Right renal cortex interstitium (tissue), 3 donors: Measurements from ENCODE around the gene TEKT5. TPM values are rescaled to one million over a fixed set of nuclear protein-coding genes. Genes with fewer than 3 reads are reported as not detected.
"Not testable (repeated sequence)": the region's sequence is repeated elsewhere in the genome, so short reads cannot be mapped to it uniquely, and the experiment has no call there.

ENCODE experiments used
- DNase-seq, 3 donors: peaks; one replicate each; pipeline ENCODE4 v3.0.0-alpha.2; 2013; ENCODE audit warnings: low read depth in 3 of 3, low spot score in 2 of 3
- polyA plus RNA-seq, 3 donors: library from polyadenylated mRNA; unstranded; fragments of 120-200 nt; gene quantifications; one replicate each; pipeline ENCODE4 v1.2.1, GENCODE V29; 2013; ENCODE audit not compliant: insufficient read length in 3 of 3

TEKT5 gene
- polyA plus RNA-seq, 3 donors: 0.10 to 0.24 (median 0.22) TPM

DNA sequence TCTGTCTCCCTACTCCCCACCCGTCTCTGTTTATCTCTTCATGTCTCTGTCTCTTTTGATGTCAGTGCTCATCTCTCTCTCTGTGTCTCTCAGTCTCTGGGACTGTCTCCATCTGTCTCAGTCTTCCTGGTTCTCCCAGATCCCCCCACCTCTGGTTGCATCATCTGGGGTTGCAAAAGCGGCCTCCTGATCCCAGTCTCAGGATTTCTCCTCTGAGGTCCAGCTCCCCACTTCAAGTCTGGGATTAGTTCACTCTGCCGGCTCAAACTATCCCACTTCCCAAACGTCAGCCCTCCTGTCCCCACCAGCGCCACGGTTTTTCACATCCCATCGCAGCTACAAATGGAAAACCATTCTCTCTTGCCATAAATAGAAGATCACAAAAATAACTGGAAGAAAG lies 9.0 kb downstream of the TEKT5 start:
- DNase-seq: no peak

DNA sequence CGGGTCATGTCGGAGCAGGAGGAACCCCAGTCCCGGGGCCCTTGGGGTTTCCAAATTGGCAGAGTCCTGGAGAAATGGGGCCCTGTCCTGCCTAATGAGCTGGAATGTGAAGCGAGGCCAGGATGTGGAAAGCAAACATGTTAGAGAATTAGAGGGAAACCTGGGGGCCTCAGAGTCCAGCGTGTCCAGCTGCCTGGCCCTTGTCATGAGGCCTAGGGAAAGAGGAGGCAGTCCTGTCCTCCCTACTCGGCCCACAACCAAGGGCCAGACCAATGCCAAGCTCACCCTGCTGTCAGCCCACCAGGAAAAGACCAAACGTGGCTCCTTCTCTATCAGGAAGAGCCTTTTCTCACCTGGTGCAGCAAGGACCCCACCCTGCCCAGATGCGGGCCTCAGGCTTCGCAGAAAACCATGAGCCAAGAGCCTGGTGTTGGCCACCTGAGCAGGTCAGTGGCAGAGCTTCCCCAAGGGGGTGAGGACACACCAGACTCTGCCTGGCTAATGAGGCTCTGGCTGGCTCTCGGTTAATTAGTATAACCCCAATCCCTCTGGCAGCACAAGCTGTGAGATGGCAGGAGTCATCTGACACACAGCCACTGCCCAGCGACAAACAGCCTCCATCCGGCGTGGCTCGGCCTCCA lies 10.1 kb downstream of the TEKT5 start:
- DNase-seq: no peak

DNA sequence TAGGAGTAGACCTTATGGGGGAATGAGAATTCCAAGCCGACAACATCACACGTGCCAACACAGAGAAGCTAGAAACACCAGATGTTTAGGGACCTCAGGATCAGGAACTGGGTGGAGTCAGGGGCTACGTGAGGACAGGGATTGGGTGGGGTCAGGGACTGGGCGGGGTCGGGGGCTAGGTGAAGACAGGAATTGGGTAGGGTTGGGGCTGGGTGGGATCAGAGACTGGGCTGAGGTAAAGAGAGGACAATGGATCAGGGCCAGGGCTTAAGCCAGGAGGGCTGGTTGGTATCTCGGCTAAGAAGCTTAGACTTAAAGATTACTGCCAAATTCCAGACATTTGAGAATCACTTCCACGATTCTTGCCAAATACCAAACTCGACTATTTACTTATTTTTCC lies 11.6 kb downstream of the TEKT5 start:
- DNase-seq: no peak

DNA sequence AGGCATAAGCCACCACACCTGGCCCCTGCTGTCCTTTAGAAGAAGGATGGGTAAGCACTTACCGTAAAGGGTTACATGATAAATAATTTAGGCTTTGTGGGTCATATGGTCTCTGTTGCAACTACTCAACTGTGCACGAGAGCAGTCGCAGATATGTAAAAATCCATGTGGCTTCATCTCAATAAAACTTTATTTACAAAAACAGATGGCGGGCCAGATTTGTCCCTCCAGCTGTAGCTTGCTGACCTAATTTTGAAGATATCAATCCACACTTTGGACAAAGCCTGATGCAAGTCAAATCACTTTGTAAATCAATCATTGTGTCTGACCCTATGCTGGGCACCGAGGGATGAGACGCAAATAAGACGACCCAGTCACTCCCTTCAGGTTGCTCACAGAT lies 12.1 kb downstream of the TEKT5 start:
- no peak for DNase-seq

DNA sequence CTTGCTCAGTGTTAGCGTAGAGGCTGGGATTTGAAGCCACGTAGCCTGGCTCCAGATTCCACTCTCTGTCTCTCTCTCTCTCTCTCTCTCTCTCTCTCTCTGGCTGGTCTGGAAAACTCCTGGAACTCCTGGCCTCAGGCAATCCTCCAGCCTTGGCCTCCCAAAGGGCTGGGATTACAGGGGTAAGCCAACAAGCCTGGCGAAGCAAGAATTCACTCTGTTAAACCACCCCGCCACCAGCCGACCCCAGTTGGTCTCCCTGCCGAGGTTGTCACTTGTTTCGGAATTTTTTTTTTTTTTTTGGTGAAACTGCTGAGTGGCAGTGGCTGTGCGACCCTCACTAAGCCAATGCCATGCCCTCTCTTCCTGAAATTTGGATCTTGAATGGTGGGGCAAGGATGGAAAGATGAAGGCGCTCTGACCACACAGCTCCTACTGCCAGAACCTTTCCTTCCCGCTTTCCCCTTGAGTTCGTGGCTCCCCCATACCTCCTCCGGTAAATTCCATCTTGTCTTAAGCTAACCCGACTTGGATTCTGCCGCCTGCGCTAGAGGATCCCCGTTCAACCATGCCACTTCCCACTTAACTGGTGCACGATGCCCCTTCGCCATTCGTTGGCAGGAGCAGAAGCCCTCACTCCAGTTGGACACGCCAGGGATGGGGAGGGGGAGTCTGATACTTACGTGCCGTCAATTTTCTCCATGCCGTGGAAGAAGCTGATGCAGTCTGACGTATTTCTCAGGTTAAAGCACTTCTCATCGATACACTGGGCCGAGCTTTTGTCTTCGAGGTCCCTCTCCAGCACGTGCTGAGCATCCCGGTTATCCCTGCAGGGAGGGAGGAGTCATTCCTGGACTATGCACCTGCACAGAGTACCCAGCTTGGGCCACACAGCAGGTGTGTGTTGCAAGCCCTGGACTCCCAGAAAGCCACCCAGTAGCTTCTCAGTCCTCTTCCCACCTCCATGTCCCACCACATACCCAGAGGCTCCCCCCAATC lies 13.1 kb downstream of the TEKT5 start:
- no peak for DNase-seq

DNA sequence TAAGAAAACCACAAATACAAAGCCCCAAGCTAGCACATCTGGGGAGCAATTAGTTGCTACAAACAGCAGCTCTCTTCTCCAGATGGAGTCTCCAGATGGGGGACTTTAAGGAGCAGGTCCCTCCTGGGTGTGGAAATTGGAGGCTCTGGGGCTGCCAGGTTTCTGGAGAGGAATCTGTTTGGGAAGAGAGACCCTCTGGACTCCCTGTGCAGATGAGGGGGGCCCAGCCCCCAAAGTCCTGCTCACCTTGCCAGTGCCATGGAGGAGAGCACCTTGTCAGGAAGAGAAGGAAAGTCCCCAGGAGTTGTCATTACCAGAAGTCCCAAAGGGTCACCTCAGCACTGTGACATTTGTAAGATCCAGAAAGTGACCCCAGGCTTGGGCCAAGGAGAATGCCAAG lies 14.8 kb downstream of the TEKT5 start:
- no peak for DNase-seq

DNA sequence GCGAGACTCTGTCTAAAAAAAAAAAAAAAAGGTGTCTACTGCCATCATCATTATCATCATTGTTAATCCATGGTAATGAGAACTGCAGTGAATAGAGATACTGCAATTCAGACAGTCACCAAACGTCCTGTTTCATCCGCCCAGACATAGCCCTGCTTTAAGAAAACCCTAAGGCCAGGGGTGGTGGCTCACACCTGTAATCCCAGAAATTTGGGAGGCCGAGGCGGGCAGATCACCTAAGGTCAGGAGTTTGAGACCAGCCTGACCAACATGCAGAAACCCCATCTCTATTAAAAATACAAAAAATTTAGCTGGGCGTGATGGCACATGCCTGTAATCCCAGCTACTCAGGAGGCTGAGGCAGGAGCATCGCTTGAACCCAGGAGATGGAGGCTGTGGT lies 15.3 kb downstream of the TEKT5 start:
- DNase-seq: not testable (repeated sequence)

DNA sequence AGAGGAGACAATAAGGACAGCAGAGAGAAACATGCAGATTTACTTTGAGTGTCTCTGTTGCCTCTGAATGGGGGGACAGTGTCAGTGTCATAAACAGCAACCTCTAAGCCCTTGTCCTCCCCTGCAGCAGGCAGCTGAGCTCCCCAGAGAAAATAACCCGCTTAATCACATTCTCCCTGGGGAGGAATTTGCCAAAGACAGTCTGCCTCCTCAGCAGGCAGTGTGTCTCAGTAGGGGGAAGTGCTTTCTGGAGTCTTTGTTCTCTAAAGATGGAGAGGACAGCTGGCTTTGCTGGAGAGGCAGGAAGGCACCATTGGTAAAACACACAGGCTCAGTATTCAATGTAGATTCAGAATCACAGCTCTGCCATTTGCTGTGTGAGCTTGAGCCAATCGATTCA lies 16.1 kb downstream of the TEKT5 start:
- DNase-seq: no peak

DNA sequence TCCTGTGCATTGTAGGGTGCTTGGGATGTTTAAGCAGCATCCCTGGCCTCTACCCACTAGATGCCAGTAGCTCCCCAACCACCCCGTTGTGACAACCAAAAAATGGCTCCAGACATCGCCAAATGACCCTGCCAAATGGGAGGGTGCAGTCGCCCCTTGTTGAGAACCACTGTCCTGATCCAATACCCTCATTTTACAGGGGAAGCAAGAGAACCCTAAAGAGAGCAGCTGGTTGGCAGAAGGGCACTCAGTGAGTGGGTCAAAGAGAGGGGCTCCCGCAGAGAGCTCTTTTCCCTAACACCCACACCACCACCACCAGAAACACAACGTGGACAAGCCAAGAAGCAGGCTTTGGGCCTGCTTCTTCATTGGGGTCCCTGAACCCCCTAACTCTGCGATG lies 18.4 kb downstream of the TEKT5 start:
- no peak for DNase-seq

DNA sequence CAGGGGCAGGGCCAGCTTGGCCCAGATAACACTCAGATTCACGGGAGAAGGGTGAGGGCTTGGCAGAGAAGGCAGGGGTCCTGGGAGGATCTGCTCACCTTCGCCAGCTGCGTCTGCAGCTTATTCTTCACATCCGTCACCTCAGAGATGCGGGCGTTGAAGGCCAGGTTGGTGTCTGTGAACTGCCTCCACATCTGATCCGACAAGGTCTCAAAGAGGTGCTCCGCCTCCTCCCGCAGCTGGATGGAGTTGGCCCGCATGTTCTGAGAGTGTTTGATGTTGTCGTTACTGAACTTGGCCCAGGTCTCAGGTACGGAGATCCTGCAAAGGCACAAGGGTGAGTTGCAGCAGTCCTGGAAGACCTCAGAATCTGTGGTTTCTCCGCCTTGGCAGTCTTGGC lies 18.9 kb downstream of the TEKT5 start:
- no peak for DNase-seq

DNA sequence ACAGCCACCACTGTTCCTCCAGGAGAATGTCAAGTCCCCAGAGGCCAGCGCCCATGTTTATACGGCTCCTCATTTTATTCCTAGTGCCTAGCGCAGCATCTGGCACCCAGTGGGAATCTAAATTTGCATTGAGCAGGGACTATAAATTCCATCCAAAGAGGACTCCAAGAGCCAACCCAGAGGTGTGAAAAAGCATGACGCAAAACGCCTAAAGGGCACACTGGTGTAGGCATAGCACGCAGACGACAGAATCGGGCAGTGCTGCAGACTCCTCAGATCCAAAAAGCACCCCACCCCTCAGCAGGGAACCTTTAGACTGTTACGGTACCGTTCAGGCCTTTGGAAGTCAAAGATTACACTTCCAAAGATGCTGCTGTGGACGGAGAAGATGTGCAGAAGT lies 19.5 kb downstream of the TEKT5 start:
- no peak for DNase-seq

DNA sequence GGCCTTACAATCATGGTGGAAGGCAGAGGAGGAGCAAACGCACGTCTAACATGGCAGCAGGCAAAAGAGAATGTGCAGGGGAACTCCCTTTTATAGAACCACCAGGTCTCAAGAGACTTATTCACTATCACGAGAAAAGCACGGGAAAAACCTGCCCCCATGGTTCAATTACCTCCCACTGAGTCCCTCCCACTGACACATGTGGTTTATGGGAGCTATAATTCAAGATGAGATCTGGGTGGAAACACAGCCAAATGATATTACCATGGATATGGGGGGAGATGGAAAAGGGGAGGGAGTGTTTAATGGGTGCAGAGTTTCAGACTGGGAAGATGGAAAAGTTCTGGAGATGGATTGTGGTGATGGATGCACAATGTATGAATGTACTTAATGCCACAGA lies 23.0 kb downstream of the TEKT5 start:
- no peak for DNase-seq

DNA sequence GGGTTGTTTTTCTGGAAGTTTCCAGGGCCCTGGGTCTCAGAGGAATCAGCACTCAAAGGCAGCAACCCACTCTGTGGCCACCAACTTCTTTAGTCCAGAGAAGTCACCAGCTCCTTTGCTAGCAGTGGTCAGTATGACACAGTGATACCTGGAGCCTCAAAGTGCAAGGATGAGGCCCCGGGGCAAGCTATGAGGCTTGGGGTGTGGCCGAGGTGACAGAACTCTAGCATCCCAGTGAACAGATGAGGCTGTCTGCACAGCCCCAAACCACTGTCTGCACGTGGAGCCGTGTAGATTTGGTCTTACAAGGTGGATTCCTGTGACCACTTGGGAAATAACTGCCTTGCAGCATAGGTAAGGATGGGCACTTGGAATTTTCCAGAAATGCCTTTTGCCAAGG lies 24.9 kb downstream of the TEKT5 start:
- DNase-seq: no peak

DNA sequence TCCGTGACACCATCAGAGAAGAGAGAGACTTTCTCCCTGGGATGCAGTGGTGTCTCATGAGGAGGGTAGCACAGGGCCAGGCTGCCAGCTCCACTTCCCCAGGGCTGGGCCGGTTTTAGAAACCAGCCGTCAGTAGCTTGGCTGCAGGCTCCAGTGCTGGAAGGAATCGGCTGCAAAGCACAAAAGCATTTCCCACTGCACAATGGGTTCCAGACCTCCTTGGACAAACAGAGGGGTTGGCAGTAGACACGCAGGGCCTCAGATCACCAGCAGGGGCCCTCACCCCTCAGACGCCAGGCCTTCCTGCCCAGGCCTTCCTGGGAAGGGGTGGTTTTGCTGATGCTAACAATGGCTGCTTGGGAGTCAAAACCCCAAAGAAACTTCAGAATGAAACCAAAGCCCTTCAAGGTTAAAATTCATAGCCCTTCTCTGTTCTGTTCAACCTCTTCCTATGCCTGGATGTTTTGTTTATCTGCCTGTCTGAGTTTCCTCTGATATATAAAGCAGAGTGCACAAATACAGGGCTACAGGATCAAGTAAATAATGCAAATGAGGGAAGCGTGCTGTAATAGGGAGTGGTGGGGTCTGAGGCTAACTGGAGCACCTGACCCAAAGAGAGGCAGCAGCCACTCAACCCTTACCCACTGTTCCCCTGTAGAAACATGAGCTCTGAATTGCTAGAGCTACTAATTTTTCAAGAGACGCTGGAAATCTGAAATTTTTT lies 26.2 kb downstream of the TEKT5 start:
- DNase-seq: no peak

DNA sequence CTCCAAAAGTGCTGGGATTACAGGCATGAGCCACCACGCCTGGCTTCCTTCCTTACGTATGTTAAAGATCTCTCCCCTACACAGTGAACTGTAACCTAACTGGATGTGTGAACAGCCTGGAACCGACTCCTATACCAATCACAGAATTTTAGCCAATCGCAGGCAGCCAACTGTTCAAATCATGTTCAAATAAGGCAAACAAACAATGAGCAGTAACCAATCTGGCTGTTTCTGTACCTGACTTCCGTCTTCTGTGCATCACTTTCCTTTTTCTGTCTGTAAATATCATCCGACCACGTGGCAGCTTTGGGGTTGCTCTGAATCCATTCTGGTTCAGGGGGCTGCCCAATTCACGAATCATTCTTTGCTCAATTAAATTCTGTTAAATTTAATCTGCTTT lies 27.5 kb downstream of the TEKT5 start:
- no peak for DNase-seq

DNA sequence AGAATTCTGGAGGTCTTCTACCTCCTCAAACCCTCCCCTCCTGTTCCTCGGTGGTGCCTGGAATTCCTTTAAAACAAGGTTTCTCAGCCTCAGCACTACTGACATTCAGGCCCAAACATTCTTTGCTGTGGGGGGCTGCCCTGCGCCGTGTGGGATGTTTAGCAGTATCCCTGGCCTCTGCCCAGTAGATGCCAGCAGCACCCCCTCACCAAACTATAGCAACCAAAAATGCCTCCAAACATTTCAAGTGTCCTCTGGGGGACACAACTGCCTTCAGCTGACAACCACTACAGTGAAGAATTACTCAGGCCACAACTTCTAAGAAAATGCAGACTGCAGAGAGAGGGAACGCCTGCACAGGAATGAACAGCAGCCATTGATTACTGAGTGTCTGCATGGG lies 28.4 kb downstream of the TEKT5 start:
- no peak for DNase-seq

DNA sequence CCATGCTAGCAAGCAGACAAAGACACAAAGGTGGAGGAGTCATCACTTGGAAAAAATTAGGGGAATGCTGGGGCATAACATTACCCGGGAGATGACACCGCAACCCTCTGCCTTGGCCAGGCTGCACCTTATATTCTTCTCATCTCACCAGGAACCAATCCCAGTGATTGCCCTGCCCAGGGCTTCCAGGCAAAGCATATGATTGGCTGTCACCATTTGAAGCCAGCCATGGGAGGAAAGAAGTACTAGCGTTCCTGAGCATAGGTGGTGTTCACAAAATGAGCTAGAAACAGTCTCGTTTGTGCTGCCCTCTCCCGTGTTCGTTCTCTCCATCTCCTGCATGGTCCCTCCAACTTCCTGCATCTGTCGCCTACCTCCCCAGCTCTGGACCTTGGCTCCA lies 29.6 kb downstream of the TEKT5 start:
- no peak for DNase-seq

DNA sequence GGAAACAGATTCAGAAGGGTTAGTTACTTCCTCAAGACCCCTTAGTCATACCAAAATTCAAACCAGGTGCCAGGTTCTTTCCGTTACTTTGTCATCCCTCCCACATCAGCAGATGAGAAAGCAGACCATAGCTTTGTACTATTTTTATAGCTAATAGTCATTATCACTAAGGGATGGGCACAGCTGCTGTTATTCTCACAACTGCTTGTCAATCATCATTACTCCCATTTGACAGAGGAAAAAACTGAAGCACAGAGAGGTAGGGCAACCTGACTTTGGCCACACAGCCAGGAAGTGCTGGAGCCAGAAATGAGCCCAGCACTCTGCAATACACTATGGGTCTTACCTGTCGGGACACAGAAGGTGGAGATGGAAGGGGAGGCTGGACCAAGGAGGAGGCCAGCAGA lies 30.0 kb downstream of the TEKT5 start:
- no peak for DNase-seq

DNA sequence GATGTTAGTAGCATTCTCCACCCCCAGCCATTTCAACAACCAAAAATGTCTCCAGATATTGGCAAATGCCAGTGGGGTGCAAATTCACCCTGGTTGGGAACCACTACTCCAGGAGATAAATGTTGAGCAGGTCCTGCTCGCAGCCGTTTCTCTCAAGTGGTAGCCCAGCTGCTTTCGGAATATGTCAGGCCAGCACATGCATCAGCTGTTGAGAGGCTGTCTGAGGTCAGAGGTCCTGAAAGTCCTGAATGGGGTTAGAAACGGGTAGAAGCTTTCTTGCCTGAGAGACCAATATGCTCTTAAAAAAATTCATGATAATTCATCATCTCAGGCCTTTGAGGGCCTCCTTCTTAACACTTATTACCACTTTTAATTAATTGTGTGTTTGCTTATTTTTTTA lies 31.0 kb downstream of the TEKT5 start:
- no peak for DNase-seq

DNA sequence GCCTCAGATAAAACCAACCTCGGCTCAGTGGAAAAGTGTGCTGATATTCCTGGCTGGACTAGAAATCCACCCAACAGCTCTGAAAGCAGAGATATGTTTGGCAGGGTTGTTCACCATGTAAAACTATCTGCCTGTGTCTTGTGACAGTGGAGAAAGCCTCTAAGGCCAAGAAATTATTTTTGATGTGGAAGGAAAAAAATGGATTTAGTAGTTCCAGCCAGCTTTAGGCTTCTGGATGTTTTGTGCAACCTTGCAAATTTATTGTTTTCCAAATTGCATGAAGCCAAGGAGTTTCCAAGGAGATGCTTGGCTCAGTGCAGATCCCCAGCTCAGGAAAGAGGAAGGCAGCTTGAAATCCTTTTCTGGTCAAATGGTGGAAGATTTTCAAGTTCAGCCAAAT lies 31.6 kb downstream of the TEKT5 start:
- no peak for DNase-seq

DNA sequence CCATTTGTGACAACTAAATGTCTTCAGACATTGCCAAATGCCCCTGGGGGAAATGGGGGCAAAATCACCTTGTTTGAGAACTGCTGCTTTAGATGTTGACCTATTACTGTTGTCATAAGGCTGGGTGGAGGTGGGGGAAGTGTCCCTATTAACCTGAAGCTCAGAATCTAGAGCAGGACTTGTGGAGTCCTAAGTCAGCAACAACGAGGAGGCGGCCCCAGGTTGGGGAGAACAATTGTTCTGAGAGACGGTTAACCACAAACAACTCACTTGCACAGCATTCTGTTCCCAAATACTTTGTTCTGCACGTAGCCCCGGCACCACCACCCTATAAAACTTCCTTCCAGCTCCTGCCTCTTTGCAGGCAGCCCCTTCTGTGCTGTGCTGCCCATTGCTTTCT lies 32.5 kb downstream of the TEKT5 start:
- no peak for DNase-seq

DNA sequence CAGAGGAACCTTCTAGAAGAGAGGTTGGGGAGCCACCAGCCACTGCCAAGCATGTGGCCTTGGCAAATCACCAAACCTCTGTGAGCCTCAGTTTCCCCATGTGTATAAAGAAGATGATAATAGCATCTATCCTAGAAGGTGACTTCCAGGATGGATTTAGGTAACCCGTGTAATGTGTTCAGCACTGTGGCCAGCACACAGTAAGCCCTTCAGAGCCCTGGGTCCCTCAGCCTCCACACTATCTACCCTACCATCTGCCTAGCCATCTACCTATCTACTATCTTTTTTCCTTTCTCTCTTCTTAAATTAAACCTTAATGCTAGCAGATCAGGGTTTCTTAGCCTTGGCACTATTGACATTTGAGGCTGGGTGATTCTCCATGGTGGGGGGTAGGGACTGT lies 33.0 kb downstream of the TEKT5 start:
- no peak for DNase-seq
